Liver (tissue), 3 donors: ENCODE measurements around the gene BARHL2.

Experiments used
- EGR1 ChIP-seq, 2 donors: IDR thresholded peaks; 2 replicates each; pipeline ENCODE4 v1.6.1; 2016 to 2018; ENCODE audit warnings: antibody characterized with exemption in 2 of 2, low read depth in 2 of 2
- SP1 ChIP-seq: IDR thresholded peaks from 2 replicates; pipeline ENCODE4 v1.6.1; 2018; ENCODE audit warnings: antibody characterized with exemption, mild to moderate bottlenecking
- TF ChIP-seq, protein P1 (sequence below): fragments of 150-350 bp; IDR thresholded peaks from 2 replicates; pipeline ENCODE4 v1.5.1; 2017; ENCODE audit warnings: improper control_type of control experiment, low read depth, low read length; ENCODE audit not compliant: missing input control
- TF ChIP-seq, protein P2 (sequence below): IDR thresholded peaks from 2 replicates; pipeline ENCODE4 v1.6.1; 2016; ENCODE audit warnings: antibody characterized with exemption
- TF ChIP-seq, protein P3 (sequence below): IDR thresholded peaks from 2 replicates; pipeline ENCODE4 v1.6.1; 2016; ENCODE audit warnings: antibody characterized with exemption
- donor health status: healthy.
- donor health status: healthy.

DNA sequence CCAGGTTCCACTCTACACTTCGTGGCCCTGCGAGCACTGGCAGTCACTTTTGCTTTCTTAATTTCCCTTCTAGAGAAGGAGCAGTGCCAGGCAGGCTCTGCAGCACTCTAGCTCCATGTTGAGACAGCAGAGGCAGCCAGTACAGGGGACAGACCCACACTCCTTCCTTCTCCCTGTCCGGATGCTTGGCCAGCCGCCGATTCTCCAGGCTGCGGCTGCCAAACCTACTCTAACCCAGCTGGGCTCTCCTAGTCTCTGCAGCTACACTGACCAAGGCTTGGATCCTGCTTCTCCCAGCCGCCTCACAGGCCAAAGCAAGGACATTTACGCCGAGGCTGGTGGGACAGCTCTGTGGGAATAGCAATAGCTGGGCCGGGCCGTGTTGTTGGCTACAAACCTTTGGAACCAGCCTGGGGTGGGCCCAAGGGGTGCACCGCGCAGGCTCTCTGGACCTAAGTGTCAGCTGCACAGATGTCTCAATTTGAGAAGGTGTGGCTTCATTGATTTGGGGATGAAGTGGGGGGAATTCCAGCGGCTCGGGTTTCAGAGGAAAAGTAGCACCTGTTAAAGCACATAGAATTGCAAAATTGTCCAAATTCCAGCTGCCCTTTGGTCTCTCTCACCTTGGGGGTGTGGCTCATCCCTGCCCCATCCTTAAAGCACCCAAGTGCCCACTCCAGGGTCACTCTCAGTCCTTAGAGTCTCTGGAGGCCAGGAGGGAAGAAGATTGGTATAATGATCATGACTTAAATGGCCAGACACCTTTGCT, 3.2 kb downstream of the BARHL2 start:
- TF ChIP-seq, protein P1, sequence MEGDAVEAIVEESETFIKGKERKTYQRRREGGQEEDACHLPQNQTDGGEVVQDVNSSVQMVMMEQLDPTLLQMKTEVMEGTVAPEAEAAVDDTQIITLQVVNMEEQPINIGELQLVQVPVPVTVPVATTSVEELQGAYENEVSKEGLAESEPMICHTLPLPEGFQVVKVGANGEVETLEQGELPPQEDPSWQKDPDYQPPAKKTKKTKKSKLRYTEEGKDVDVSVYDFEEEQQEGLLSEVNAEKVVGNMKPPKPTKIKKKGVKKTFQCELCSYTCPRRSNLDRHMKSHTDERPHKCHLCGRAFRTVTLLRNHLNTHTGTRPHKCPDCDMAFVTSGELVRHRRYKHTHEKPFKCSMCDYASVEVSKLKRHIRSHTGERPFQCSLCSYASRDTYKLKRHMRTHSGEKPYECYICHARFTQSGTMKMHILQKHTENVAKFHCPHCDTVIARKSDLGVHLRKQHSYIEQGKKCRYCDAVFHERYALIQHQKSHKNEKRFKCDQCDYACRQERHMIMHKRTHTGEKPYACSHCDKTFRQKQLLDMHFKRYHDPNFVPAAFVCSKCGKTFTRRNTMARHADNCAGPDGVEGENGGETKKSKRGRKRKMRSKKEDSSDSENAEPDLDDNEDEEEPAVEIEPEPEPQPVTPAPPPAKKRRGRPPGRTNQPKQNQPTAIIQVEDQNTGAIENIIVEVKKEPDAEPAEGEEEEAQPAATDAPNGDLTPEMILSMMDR = no peak
- TF ChIP-seq, protein P2, sequence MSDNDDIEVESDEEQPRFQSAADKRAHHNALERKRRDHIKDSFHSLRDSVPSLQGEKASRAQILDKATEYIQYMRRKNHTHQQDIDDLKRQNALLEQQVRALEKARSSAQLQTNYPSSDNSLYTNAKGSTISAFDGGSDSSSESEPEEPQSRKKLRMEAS = no peak
- TF ChIP-seq, protein P3, sequence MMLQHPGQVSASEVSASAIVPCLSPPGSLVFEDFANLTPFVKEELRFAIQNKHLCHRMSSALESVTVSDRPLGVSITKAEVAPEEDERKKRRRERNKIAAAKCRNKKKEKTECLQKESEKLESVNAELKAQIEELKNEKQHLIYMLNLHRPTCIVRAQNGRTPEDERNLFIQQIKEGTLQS = no peak
- no peak for TF ChIP-seq EGR1 (IDR thresholded peaks at IDR 0.05; ENCODE audit: low read depth in 2 of 2)
- no peak for TF ChIP-seq SP1
